Smooth muscle cell of trachea (primary cell): ENCODE measurements around the gene RANGAP1. TPM values are rescaled to one million over a fixed set of nuclear protein-coding genes. Genes with fewer than 3 reads are reported as not detected.

Source experiments
- total RNA-seq: library from RNA; depleted of rRNA; stranded (reverse); fragments of >200 nt; gene quantifications from 2 replicates; pipeline ENCODE4 v1.2.1, GENCODE V29; 2014

RANGAP1 gene
- total RNA-seq: 62.0 and 67.6 TPM in 2 replicates

GRCh38 chr22:41285820-41286638, at the start of gene RANGAP1:
Gene RANGAP1, minus strand, starts transcription at chr22:41286187. Its CDS starts 5,143 bp downstream, at chr22:41281044.

GRCh38 chr22:41301085-41302020, 15.4 kb upstream of the RANGAP1 start, which contains the start of gene ZC3H7B:
Gene ZC3H7B, plus strand, starts transcription at chr22:41301525. Its CDS starts 19,136 bp downstream, at chr22:41320661.

GRCh38 chr22:41240377-41241132, 45.4 kb downstream of the RANGAP1 start, which contains the start of gene CHADL:
Gene CHADL, minus strand, starts transcription at chr22:41240931. Its CDS starts 50 bp downstream, at chr22:41240881.

GRCh38 chr22:41204992-41205900, 80.7 kb downstream of the RANGAP1 start, which contains the start of gene L3MBTL2:
Gene L3MBTL2, plus strand, starts transcription at chr22:41205312. Its CDS starts 51 bp downstream, at chr22:41205363.

Other genes starting within 250 kb of the RANGAP1 start
- gene EP300, start 193.6 kb downstream of the RANGAP1 start, total RNA-seq: 33.1 and 59.1 TPM in 2 replicates
- gene L3MBTL2, start 80.9 kb downstream of the RANGAP1 start, total RNA-seq: 25.1 and 25.6 TPM in 2 replicates
- gene CHADL, start 45.3 kb downstream of the RANGAP1 start, total RNA-seq: 0.73 and 5.0 TPM in 2 replicates
- 39.6 and 86.8 TPM in 2 replicates for gene ZC3H7B, start 15.3 kb upstream of the RANGAP1 start, total RNA-seq
- gene TEF, start 95.8 kb upstream of the RANGAP1 start, total RNA-seq: 9.5 and 21.8 TPM in 2 replicates
- gene TOB2, start 160.6 kb upstream of the RANGAP1 start, total RNA-seq: 23.7 and 49.0 TPM in 2 replicates
- 54.7 and 68.1 TPM in 2 replicates for gene PHF5A, start 182.5 kb upstream of the RANGAP1 start, total RNA-seq
- 68.7 and 93.6 TPM in 2 replicates for gene ACO2, start 182.9 kb upstream of the RANGAP1 start, total RNA-seq